Measurements from ENCODE around the gene EEIG2.
"Not testable (repeated sequence)": the region's sequence is repeated elsewhere in the genome, so short reads cannot be mapped to it uniquely, and the experiment has no call there.

DNA sequence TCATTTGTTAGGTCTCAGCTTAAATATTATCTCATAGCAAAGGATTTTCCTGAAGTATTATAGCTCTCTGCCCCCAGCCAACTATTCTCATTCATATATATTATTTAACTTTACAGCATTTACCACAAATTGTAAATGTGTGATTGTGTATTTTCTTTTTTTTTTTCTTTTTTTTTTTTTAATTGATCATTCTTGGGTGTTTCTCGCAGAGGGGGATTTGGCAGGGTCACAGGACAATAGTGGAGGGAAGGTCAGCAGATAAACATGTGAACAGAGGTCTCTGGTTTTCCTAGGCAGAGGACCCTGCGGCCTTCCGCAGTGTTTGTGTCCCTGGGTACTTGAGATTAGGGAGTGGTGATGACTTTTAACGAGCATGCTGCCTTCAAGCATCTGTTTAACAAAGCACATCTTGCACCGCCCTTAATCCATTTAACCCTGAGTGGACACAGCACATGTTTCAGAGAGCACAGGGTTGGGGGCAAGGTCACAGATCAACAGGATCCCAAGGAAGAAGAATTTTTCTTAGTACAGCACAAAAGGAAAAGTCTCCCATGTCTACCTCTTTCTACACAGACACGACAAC is 24.5 kb upstream of the EEIG2 start:
- TF ChIP-seq CTCF, RFX5, USF2 (IDR thresholded peaks at IDR 0.05): not testable (repeated sequence)
